Epidermal melanocyte (primary cell): ENCODE measurements around the gene SPINK6.

Experiments
- DNase-seq: peaks from one replicate; pipeline ENCODE4 v3.0.0; 2011; ENCODE audit warnings: low spot score; ENCODE audit not compliant: insufficient read length

SPINK6 gene, protein sequence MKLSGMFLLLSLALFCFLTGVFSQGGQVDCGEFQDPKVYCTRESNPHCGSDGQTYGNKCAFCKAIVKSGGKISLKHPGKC

GRCh38 chr5:148202531-148203203 lies at the start of gene SPINK6:
TSS of gene SPINK6 (plus strand) at chr5:148203042. CDS start at chr5:148203097, 55 bp downstream.
- no peak for DNase-seq

GRCh38 chr5:148156609-148157008 lies 46.2 kb upstream of the SPINK6 start:
- DNase-seq: no peak

- DNase-seq: no peak
Observed at GRCh38 chr5:148162038-148162437, 40.8 kb upstream of the SPINK6 start.

GRCh38 chr5:148163345-148163744 lies 39.5 kb upstream of the SPINK6 start:
- no peak for DNase-seq

- no peak for DNase-seq
Observed at GRCh38 chr5:148166550-148167283, 36.1 kb upstream of the SPINK6 start.

- no peak for DNase-seq
Observed at GRCh38 chr5:148168246-148168645, 34.6 kb upstream of the SPINK6 start, which contains the start of gene SPINK14. TSS of gene SPINK14 (plus strand) at chr5:148168546. CDS start at chr5:148169733, 1,187 bp downstream.

- DNase-seq: no peak
Observed at GRCh38 chr5:148172377-148172776, 30.5 kb upstream of the SPINK6 start.

DNA sequence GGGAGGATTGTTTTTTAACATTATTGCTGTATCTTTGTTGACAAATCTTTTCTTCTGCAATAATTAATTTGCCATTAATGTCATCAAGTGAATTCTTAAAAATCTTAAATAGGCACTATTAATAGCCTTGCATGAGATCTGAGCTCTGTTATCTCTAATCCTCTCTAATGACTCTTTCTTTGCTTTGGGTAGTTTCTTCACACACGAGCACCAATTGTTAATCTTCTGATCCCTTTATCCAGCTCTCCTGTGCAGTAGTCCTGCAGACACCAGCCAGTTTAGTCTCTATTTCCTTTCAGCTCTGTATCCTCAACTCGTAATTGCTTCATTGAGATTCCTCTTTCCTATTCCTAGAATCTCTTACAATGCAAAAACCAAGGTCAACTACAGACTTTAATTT lies 26.4 kb upstream of the SPINK6 start:
- no peak for DNase-seq

DNA sequence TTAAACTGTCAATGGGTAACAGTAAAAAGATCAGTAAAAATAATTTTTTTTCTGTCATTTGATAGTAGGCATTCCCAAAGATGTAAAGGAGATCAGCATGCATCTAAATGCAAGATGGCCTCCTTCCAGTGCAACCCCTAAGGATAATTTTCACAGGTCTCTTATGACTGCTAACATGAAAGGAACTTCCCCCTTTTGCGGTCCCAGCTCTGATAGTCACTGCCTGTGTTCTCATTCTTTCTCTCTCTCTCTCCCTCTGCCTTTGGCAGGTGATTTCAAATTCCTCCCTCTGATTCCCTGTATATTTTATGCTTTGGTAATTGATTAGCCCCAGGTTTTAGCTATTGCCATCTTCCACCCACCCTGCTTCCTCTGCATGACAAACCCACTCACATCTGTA lies 25.6 kb upstream of the SPINK6 start:
- DNase-seq: no peak

DNA sequence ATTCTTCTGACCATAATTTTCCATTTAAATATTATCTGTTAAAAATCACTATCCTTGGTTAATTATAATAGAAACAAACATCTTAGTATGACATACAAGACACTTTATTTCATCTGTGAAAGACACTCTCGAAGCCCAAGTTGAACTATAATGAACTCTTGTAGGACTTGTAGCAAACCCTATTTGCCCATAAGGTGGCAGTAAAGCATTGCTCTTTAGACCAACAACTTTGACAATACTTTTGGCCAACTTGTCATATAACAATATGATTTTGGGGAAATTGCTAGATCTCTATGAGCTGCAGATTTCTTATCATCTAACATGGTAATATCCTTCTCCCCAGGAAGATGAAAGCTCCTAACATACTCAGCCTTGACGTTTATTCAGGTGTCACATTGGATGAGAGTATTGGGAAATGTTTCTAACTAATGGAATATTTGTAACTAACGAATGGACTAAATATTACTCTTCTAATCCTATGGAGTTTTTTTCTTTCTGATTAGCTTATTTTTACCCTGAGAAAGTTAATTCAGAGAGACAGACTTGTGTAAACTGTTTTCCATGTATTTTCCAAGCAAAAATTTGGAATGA lies 23.5 kb upstream of the SPINK6 start:
- no peak for DNase-seq

GRCh38 chr5:148186248-148187003 lies 16.4 kb upstream of the SPINK6 start:
- no peak for DNase-seq

GRCh38 chr5:148191010-148191409 lies 11.8 kb upstream of the SPINK6 start:
- DNase-seq: no peak

DNA sequence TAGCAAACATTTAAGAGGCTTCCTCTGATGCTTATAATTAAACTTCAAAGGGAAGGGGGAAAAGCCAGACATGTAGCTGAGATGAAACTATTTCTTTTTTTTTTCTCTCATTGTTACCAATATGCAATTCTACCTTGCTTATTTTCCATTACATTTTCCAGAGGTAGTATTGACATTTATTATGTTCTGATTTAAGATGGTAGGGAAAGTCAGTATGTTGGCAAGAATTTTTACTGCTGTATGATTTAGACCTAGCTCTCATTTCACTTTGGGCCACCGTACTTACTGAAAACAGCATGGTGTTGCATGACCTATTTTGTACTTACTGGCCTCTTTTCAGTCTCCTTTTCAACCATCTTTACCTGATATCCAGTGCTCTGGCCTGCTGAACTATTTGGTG lies 9.6 kb upstream of the SPINK6 start:
- no peak for DNase-seq

DNA sequence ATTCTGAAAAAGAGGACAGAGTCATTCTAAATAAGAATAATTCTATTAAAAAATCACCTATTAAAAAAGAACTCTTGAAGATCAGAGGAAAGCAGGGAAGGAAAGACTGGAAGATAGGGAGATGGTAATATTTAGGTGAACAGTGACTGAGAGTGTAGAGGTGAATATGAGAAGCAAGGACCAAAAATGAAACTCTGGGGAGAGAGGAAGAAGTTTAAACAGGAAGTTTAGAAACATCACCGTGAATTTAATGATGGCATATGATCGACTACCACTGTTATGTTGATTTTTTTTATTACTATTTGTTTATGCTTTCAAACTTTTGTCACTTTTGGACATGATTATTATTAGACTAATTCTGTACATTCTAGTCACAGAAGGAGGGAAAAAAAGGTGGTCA lies 1.7 kb upstream of the SPINK6 start:
- no peak for DNase-seq

GRCh38 chr5:148205044-148205806 lies 2.4 kb downstream of the SPINK6 start:
- DNase-seq: no peak

DNA sequence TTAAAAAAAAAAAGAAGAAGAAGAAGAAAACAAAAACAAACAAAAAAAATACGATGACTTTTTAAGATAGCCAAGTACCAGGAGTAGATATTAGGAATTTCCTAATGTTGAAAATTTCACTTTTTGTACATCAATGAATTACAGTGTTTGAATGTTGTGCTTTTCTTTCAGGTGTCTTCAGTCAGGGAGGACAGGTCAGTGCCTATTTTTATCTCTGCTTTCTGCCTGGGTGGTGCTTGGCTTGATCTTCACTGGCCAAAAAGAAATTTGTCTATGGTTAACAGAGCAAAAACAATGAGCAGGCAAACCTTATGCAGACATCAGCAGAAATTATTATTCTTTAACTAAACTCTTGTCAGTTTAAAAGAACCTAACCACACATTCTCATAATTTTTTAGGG lies 3.0 kb downstream of the SPINK6 start:
- no peak for DNase-seq

GRCh38 chr5:148206620-148207019 lies 3.8 kb downstream of the SPINK6 start:
- DNase-seq: no peak

DNA sequence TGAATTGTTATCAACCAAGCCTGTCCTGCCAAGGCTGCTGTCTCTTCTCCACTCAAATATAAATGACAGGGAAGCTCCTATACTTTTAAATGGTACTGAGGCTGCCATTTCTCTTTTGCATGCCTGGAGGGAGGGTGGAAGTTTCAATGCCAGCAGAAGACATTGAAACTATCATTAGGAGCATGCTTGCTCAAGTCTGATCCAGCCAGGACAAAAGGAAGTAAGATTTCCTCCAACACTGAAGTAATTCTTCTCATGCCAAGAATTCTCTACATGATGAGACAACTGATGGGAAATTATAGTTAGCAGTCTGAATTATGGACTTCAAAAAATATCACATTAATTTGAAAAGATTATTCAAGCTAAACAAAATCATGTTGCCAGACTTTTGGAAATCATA lies 5.4 kb downstream of the SPINK6 start:
- DNase-seq: no peak

- no peak for DNase-seq
Observed at GRCh38 chr5:148209151-148209770, 6.4 kb downstream of the SPINK6 start.

DNA sequence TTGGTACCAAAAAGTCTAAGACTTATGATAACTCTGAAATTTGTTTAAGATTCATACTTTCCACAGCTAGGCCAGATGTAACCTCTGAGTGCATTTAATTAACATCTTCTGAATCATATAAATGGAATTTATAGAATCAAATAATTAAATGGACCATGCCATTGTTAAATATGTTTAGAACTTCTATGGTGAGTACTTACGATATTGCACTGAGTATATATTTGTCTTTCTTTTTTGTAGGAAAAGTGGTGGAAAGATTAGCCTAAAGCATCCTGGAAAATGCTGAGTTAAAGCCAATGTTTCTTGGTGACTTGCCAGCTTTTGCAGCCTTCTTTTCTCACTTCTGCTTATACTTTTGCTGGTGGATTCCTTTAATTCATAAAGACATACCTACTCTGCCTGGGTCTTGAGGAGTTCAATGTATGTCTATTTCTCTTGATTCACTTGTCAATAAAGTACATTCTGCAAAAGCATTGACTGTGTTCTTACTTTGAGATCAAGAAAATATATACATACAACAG lies 11.9 kb downstream of the SPINK6 start:
- DNase-seq: no peak
